CD4-positive, alpha-beta T cell treated with Interleukin-1 beta for 1 hour (primary cell): ENCODE results near the gene PAF1.

Experiments
- DNase-seq, 2 donors: peaks; one replicate each; pipeline ENCODE4 v3.0.0-alpha.2; 2020 to 2022

The PAF1 gene

GRCh38 chr19:39390751-39391437, at the start of gene PAF1, which contains the start of gene MED29:
Gene PAF1 (minus strand): TSS chr19:39391106. CDS start chr19:39390864, 242 bp downstream.
Gene MED29 (plus strand): TSS chr19:39391378. CDS start chr19:39391423, 45 bp downstream.
- DNase-seq, result peak; percentile 99

DNA sequence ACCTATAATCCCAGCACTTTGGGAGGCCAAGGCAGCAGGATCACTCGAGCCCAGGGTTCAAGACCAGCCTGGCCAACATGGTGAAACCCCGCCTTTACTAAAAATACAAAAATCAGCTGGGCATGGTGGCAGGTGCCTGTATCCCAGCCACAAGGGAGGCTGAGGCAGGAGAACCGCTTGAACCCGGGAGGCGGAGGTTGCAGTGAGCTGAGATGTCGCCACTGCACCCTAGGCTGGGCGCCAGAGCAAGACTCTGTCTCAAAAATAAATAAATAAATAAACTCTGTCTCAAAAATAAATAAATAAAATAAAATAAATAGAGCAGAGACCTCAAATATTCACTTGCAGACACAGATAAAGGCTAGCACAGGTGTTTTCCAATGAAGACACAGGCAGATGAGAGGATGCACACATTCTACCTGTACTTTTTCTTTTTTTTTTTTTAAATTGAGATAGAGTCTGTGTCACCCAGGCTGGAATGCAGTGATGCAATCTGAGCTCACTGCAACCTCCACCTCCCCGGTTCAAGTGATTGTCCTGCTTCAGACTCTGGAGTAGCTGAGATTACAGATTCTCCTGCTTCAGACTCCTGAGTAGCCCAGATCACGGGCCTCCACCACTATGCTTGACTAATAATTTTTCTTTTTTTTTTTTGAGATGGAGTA, 47.5 kb upstream of the PAF1 start:
- DNase-seq, result no peak

DNA sequence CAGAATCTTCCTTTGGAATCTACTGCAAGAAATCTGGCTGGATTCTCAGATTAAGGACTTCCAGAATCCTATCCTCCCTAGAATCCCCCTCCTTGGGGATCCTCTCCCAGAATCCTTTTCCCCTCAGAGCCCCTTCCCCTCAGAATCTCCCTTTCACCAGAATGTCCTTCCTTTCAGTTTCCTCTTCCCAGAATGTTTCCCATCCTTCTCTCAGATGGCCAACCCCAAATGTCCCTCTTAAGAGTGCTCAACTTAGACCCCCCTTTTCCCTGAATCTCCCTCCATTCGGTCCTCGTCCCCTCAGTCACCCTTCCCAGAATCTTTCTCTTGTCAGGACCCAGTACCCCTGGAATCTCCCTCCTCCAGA, 45.4 kb upstream of the PAF1 start:
- DNase-seq, result no peak

- DNase-seq, result peak; percentile 99
These were observed 44.8 kb upstream of the PAF1 start, which contains the start of gene RPS16 for GRCh38 chr19:39435499-39436349. Gene RPS16 (minus strand): TSS chr19:39435949. CDS start chr19:39435895, 54 bp downstream.

- no peak for DNase-seq
These were observed 43.5 kb upstream of the PAF1 start for GRCh38 chr19:39434123-39435076.

DNA sequence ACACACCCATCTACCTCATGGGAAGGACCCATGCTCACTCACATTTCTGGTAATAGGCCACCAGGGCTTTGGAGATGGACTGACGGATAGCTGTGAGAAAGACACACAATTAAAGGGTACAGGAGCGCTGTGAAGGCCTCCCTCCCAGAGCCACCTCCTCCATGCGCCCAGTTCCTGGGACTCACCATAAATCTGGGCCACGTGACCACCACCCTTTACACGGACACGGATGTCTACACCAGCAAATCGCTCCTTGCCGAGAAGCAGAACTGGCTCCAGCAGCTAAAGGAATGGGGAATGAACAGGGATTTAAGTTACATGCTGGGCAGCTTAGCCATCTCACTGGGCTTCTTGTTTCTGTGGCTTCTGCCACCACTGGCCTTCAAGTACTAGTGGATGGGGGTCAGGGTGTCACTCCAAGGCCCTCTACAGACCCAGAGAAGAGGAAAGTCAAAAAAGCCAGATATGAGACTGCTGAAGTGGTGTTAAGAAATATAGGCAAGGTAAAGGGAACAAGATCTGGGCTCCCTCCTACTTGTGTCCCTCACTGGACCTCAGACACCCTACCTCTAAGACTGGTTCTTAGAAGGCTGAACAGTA, 42.7 kb upstream of the PAF1 start:
- DNase-seq, result no peak

DNA sequence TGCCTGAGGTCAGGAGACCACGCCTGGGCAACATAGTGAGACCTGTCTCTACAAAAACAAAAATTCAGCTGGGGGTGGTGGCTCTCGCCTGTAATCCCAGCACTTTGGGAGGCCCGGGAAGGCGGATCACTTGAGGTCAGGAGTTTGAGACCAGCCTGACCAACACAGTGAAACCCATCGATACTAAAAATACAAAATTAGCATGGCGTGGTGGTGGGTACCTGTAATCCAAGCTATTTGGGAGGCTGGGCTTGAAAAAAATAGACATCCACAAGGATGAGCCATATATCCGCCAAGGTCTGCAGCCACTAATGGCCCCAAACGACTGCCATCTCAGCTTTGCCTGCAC, 41.7 kb upstream of the PAF1 start:
- no peak for DNase-seq

DNA sequence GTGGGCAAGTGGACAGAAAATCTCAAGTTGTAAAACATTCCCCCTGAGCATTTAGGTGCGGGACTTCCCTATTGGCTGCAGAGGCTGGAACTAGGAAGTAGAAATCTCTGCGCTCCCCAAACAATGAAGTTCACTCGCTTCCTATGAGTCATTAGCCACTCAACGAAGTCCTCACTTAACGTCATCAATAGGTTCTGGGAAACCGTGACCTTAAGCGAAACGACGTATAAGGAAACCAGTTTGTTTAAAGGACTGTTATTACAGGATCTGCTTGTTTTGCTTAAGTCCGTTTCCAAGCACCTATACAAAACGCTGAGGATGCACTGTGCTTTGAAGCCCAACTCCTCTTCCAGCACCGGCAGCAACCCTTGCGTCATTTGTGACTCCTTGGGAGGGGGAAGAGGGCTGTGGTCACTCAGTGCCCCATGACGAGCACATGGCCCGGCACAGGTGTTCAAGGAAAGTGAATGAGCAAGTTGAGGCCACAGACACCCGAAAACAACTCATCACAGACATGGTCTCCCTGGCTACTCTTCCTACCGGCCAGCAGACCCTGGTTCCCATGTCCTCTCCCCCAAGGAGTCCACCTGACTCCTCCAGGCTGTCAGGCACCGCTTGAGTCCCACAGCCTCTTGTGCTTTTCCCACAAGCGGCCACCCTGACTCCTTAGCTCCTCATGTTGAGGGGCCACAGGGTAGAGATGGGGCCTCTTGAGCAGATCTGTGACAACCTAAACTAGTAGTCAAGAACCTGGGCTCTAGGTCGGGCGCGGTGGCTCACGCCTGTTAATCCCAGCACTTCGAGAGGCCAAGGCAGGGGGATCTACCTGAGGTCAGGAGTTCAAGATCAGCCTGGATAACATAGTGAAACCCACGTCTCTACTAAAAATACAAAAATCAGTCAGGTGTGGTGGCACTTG, 40.0 kb upstream of the PAF1 start:
- peak; percentile 83 to 87 for DNase-seq

DNA sequence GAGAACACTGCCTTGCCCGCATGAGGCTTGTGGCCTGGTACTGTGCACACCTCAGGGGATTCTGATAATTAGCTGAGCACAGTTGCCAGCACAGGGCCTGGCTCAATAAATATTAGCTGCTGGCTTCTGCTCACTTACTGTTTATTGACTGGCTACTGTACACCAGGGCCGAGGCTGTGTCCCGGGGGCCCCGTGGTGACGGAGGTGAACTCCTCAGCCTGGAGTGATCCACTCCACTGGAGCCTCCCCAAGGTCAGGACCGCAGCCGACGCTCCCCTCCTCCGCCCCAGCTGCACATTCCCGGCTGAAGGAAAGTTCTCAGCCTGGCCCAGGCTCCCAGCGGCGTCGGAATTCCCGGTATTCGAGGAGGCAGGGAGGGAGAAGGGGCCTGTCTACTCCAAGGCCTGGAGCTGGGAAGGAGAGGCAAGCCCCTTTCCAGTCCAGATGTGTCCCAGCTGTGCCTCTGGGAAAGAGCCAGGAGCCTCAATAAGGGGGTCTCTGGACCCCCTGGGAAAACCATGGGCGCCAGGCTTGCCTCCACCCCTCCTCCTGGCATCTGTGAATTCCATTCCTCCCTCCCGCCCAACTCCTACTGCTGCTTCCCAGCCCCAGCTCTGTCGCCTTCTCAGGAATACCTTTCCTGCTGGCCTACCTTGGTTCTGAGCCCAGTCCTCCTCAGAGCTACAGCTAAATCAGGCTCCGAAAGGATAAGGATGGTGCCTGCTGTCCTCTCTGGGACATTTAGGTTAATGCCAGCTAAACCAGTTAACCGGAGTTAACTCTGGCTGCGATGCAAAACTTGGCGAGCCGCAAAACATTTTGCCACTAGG, 37.6 kb upstream of the PAF1 start:
- DNase-seq, result no peak

GRCh38 chr19:39427707-39428106, 36.8 kb upstream of the PAF1 start:
- no peak for DNase-seq

DNA sequence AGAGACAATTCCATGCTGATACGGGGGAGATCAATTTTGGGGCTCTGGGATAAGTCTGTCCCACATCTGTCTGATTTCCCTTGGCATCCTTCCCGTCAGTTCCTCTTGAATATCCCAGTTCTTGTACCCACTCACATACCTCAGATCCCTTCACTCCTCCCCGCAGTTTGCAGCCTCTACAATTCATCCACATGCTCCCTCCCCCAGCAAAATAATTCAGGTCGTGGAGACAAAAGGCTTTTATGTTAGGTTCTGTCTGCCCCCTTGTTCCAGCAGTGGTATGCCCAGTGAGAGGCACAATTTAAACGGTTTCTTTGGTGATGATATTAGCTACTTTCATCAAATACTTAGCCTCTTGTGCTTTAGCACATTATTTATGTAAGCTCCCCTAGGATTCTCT, 35.3 kb upstream of the PAF1 start:
- no peak for DNase-seq

- no peak for DNase-seq
These were observed 34.8 kb upstream of the PAF1 start for GRCh38 chr19:39425744-39426143.

DNA sequence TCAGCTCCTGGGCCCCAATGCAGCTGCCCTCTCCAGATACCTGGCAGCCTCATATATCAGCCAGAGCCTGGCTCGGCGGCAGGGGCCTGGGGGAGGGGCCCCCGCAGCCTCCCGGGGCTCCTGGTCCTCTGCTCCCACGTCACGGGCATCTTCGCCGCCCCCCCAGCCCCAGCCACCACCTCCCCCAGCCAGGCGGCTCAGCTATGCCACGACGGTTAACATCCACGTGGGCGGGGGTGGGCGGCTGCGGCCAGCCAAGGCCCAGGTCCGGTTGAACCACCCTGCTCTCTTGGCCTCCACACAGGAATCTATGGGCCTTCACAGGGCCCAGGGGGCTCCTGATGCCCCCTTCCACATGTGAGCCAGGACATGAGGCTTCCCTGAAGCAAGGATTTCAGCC, 34.0 kb upstream of the PAF1 start:
- no peak for DNase-seq

DNA sequence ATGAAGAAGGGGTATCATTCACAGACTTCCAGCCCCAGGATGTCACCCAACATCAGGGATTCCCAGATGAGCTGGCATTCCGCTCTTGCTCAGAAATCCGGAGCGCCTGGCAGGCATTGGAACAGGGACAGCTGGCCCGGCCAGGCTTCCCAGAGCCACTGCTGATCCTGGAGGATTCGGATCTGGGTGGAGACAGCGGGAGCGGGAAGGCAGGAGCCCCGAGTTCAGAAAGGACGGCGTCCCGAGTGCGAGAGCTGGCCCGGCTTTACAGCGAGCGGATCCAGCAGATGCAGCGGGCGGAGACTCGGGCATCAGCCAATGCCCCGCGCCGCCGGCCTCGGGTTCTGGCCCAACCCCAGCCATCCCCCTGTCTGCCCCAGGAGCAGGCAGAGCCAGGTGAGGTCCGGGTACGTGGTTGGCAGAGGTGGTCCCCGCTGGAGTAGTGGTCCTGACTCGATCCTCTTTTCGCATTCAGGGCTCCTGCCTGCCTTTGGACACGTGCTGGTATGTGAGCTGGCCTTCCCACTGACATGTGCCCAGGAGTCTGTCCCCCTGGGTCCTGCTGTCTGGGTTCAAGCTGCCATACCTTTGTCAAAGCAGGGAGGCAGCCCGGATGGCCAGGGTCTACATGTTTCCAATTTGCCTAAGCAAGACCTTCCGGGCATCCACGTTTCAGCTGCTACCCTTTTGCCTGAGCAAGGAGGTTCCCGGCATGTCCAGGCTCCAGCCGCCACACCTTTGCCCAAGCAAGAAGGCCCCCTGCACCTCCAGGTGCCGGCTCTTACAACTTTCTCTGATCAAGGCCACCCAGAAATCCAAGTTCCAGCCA, 32.6 kb upstream of the PAF1 start:
- no peak for DNase-seq

DNA sequence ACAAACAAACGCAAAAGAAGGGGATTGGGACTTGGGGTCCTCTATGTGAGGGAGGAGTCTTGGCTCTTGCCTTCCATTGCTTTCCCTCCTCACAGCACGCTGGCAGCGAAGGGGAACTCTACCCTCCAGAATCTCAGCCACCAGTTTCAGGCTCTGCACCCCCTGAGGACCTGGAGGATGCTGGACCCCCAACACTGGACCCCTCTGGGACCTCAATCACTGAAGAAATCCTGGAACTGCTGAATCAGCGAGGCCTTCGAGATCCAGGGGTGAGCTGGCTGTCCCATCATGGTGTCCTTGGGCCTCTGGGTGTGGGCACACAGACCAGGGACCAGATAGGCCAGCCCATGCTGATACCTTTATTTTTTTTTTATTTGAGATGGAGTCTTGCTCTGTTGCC, 31.1 kb upstream of the PAF1 start:
- no peak for DNase-seq

- DNase-seq, result no peak
These were observed 29.9 kb upstream of the PAF1 start for GRCh38 chr19:39420769-39421168.

GRCh38 chr19:39419003-39419402, 28.1 kb upstream of the PAF1 start:
- no peak for DNase-seq

DNA sequence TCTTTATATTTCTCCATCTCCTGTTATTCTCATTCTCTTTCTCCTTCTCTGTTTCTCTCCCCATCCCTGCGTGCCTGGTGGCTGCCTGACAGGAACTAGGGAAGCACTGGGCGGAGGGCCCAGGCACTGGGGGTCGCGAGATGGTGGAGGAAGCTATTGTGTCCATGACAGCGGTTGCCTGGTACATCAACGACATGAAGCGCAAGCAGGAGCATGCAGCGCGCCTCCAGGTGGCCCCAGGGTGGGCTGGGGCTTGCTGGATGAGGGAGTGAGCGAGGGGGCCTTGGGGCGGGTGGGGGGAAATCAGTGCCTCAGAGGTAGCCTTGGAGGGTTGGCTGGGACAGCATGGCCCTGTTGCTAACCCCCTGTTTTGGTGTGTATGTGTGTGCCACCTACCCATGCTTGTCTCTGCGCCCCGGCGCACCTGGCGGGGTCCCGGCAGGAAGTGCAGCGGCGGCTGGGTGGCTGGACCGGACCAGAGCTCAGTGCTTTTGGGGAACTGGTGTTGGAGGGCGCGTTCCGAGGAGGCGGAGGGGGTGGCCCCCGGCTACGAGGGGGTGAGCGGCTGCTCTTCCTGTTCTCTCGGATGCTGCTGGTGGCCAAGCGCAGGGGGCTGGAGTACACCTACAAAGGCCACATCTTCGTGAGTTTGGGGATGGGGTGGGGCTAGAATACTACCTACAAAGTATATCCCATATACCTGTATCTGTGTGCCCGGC, 26.7 kb upstream of the PAF1 start:
- DNase-seq, result no peak
